Mucosa of descending colon (tissue), 3 donors: ENCODE data around the gene PKD1L1. TPM values are rescaled to one million over a fixed set of nuclear protein-coding genes. Genes with fewer than 3 reads are reported as not detected.
A peak's percentile ranks its signal among the peaks of the same experiment; 100 is the strongest.
"Not testable (repeated sequence)": the region's sequence is repeated elsewhere in the genome, so short reads cannot be mapped to it uniquely, and the experiment has no call there.

Source experiments
- ATAC-seq: fragments of 200-7000 bp; cut with Tn5 transposase; one replicate; pipeline ENCODE4 v1.9.1; 2020; ENCODE audit warnings: mild to moderate bottlenecking, moderate library complexity
- DNase-seq, 3 donors: peaks; one replicate each; pipeline ENCODE4 v3.0.0-alpha.2; 2020
- H3K36me3 ChIP-seq: fragments of 200-600 bp; one replicate; pipeline ENCODE4 v1.8.0; 2021; ENCODE audit warnings: low read depth, mild to moderate bottlenecking
- H3K4me1 ChIP-seq: fragments of 200-600 bp; one replicate; pipeline ENCODE4 v1.8.0; 2021; ENCODE audit warnings: low read depth, mild to moderate bottlenecking
- H3K4me3 ChIP-seq: fragments of 200-600 bp; one replicate; pipeline ENCODE4 v1.8.0; 2021; ENCODE audit warnings: mild to moderate bottlenecking
- H3K9me3 ChIP-seq: fragments of 200-600 bp; one replicate; pipeline ENCODE4 v1.8.0; 2021; ENCODE audit warnings: mild to moderate bottlenecking
- CTCF ChIP-seq: fragments of 200-600 bp; IDR thresholded peaks from one replicate; pipeline ENCODE4 v1.8.0; 2022; ENCODE audit warnings: antibody characterized with exemption, mild to moderate bottlenecking
- intact Hi-C, 2 donors: fragments of 100-400 bp; cut with DNase I in 1 of 2; cut with micrococcal nuclease in 1 of 2; formaldehyde crosslinking; loops; one replicate each; pipeline versions ENCODE4 v1.11.0 to v1.11.1; 2022; cut with DNase I, micrococcal nuclease
- long read RNA-seq, 2 donors: library from polyadenylated mRNA; unstranded; transcript quantifications; one replicate each; pipeline ENCODE4 v2.0.0, GENCODE V29; 2019 to 2021
- total RNA-seq, 3 donors: library from RNA; stranded (reverse); fragmentation: NEBNext Ultra II Directional in 2 of 3; extraction: Animal tissue kit (Norgen Biotek cat#: 25700) in 2 of 3; gene quantifications; one replicate each; pipeline versions ENCODE4 v1.2.1 to v1.2.4, GENCODE V29; 2021 to 2023
- donor health status: DM: no; HTN: no; CAD: no; lungs with moderate emphysema.
- donor health status: DM: no; HTN: no; CAD: no.
- donor health status: DM: no; HTN: yes; CAD: no.

Gene PKD1L1
- total RNA-seq: under 1 TPM; 0.60 to 0.95 (median 0.61) TPM
- long read RNA-seq, donor 1: 0 reads
- long read RNA-seq, donor 2: 0 reads

GRCh38 chr7:47948141-47948790 lies at the start of gene PKD1L1:
PKD1L1 (minus strand) TSS chr7:47948466; CDS start chr7:47948440, 26 bp downstream.
- Histone ChIP-seq H3K9me3 (no peaks in the 10 kb centered on the region), H3K4me1 (peaks cover 14% of the 10 kb centered on the region), H3K36me3 (no peaks in the 10 kb centered on the region), H3K4me3 (no peak within 1 kb of the TSS)
- DNase-seq (no peak), ATAC-seq (no peak)
- TF ChIP-seq CTCF: no peak
- intact Hi-C loops: loop anchor here in 1 of 2 donors (5.0 kb wide), 1 partner anchor 164 kb away; no protein-coding TSS in a partner anchor

- no peak for ATAC-seq
- H3K9me3 ChIP-seq: no peaks in the 10 kb centered on the region
- intact Hi-C loops: loop anchor here in 1 of 2 donors (10.0 kb wide), 1 partner anchor 112 kb away; no protein-coding TSS in a partner anchor
These were observed 44.2 kb upstream of the PKD1L1 start for GRCh38 chr7:47992446-47992845.

GRCh38 chr7:47991741-47992311 lies 43.6 kb upstream of the PKD1L1 start:
- peak; percentile 90 to 94 (median 93) for DNase-seq
- TF ChIP-seq CTCF: peak; percentile 4
- intact Hi-C loops: loop anchor here in 1 of 2 donors (10.0 kb wide), 1 partner anchor 113 kb away; no protein-coding TSS in a partner anchor
- Histone ChIP-seq H3K4me1 (no peaks in the 10 kb centered on the region), H3K9me3 (no peaks in the 10 kb centered on the region), H3K4me3 (no peak overlapping the region), H3K36me3 (no peaks in the 10 kb centered on the region)
- peak; percentile 99 for ATAC-seq

More at GRCh38 chr7:47992446-47992845, 44.2 kb upstream of the PKD1L1 start:
- TF ChIP-seq CTCF: no peak
- no peaks in the 10 kb centered on the region for H3K36me3 ChIP-seq
- H3K4me3 ChIP-seq: no peak overlapping the region
- DNase-seq: no peak
- no peaks in the 10 kb centered on the region for H3K4me1 ChIP-seq

GRCh38 chr7:47991270-47991669 lies 43.0 kb upstream of the PKD1L1 start:
- no peak for ATAC-seq
- Histone ChIP-seq H3K4me1 (no peaks in the 10 kb centered on the region), H3K9me3 (no peaks in the 10 kb centered on the region), H3K36me3 (no peaks in the 10 kb centered on the region), H3K4me3 (no peak overlapping the region)
- no peak for DNase-seq
- intact Hi-C loops: loop anchor here in 1 of 2 donors (10.0 kb wide), 1 partner anchor 114 kb away; no protein-coding TSS in a partner anchor
- no peak for TF ChIP-seq CTCF

DNA sequence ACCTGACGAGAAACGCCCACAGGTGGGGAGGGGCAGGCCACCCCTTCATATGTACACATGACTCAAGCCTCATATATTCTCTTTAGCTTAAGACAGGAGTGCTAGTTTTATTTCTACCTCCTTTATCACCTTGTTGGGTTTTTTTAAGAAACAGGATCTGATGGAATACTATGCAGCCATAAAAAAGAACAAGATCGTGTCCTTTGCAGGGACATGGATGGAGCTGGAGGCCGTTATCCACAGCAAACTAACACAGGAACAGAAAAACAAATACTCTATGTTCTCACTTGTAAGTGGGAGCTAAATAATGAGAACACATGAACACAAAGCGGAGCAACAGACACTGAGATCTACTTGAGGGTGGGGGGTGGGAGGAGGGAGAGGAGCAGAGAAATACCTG lies 42.3 kb upstream of the PKD1L1 start:
- no peaks in the 10 kb centered on the region for H3K36me3 ChIP-seq
- no peaks in the 10 kb centered on the region for H3K4me1 ChIP-seq
- H3K4me3 ChIP-seq: no peak overlapping the region
- no peak for TF ChIP-seq CTCF
- intact Hi-C loops: loop anchor here in 1 of 2 donors (10.0 kb wide), 1 partner anchor 114 kb away; no protein-coding TSS in a partner anchor
- H3K9me3 ChIP-seq: no peaks in the 10 kb centered on the region
- ATAC-seq: no peak
- DNase-seq: no peak

DNA sequence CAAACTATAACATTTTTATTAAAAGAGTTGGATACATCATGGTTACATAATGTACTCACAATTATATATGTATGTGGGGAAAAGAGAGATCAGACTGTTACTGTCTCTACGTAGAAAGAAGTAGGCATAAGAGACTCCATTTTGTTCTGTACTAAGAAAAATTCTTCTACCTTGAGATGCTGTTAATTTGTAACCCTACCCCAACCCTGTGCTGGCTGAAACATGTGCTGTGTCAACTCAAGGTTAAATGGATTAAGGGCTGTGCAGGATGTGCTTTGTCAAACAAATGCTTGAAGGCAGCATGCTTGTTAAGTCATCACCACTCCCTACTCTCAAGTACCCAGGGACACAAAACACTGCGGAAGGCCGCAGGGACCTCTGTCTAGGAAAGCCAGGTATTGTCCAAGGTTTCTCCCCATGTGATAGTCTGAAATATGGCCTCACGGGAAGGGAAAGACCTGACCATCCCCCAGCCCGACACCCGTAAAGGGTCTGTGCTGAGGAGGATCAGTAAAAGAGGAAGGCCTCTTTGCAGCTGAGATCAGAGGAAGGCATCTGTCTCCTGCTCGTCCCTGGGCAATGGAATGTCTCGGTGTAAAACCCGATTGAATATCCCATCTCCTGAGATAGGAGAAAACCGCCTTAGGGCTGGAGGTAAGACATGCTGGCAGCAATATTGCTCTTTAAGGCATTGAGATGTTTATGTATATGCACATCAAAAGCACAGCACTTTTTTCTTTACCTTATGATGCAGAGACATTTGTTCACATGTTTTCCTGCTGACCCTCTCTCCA lies 41.5 kb upstream of the PKD1L1 start:
- DNase-seq: not testable (repeated sequence)

More for the DNA sequence above, 41.5 kb upstream of the PKD1L1 start:
- not testable (repeated sequence) for H3K4me1 ChIP-seq, H3K4me3 ChIP-seq, H3K9me3 ChIP-seq, ATAC-seq, H3K36me3 ChIP-seq
- intact Hi-C loops: loop anchor here in 1 of 2 donors (10.0 kb wide), 1 partner anchor 115 kb away; no protein-coding TSS in a partner anchor
